HG03025 (cell line): ENCODE data around the gene PHF12.

Source experiments
- ATAC-seq: cut with Tn5 transposase; IDR thresholded peaks from one replicate; pipeline ENCODE4 v1.9.1; 2021; ENCODE audit warnings: mild to moderate bottlenecking, moderate library complexity; ENCODE audit not compliant: unreplicated experiment, low FRiP score

PHF12 gene

DNA sequence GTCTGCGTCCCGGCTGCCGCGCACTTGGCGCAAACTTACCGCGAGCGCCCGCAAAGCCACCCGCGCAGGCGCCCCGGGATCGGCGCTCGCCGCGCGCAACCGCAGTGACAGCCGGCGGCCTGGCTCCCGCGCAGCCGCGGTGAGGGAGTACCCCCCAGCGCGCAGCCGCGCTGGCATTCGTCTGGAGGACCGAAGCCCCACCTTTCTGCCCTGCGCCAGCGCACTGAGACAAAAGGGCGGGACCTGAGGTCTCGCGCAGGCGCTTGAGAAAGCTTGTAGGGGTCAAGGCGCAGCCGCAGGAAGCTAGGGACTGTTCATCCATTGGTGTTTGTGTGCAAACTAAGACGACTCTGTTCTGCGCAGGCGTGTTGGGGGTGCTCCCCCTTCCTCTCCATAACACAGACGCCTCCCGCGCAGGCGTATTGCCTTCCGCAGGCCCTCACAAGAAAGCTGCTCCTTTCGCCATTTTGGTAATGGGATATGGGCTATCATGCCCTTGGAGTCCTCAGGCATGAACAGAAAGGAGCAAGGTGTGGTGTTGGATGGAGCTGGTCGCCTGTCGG, at the start of gene PHF12:
Gene PHF12 (minus strand): TSS at position 91 of the 563 bp plus-strand sequence. CDS start 558 bp downstream, outside the sequence.
- peak; percentile 50 for ATAC-seq

DNA sequence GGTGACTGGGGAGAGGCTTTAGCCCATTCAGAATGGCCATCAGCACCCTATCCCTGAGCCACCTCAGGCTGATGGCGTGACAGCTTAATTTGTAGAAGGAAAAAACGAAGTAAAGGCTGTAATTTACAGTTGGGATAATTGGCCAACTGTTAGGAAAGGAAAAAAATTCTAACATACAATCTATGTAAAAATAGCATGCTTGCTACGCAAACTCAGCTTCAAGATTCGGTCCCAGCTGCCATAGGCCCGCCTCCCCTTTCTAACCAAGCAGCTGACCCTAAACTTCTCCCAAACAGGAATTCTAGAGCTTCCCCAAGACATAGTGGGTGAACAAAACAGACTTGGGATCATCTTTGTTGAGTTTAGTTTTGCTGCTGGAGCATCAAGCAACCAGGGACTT, 49.7 kb upstream of the PHF12 start:
- ATAC-seq, result no peak

DNA sequence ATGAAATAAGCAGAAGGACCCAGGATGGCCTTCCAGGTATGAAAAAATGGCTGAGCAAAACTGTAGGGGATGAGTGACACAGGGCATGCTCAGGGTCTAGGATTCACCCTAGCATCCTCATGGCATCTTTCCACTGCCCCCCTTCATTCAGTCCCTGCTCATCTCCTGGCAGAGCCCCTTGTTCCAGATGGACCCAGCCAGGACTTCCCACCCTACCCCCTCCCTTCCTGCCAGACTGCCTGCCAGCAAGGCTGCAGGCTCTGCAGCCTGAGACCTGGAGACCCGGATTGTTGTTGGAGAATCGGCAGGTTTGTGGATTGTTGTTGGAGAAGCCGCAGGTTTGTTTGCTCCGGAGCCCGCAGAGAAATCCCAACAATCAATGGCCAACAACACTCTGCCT, 47.9 kb upstream of the PHF12 start:
- no peak for ATAC-seq

DNA sequence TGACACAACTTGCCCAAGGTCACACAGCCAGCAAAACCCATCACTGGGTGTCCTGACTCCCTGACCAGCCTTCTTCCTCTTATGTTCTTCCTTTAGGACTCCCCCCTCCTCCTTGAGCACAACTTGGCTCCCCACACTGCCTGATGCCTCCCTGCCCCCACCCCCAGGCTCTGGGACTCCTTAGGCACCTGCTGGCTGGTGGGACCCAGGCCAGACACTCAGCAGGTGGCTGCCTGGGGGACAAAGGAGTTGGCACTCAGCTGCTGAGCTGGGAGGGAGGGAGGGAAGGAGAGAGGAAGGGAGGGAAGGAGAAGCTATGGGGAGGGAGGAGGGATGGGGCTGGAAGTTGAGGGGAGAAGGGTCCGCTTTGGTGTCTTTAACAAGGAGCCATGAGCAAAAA, 46.5 kb upstream of the PHF12 start:
- ATAC-seq, result no peak

DNA sequence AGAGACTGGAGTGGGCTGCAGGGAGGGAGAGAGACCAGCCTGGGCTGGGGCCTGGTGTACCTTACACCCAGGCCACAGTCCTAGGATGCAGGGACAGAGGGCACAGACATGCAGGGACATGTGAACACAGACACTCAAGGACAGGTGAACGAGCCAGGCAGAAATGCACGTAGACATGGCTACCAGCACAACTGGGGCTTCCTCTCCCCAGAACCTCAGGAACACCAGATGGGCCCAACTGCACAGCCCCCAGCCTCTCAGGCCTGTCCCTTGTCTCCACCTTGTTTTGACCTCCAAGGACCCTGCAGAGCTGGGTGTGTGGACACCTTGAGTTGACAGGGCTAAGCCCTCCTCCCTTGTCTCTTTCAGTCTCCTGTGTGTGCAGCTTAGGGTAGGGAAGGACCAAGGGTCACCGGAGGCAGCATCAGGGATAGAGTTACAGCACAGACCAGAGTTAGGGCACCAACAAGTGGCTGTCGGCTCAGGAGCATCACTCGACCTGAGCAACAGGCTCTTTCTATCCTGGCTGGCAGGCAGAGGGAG, 45.3 kb upstream of the PHF12 start:
- no peak for ATAC-seq

DNA sequence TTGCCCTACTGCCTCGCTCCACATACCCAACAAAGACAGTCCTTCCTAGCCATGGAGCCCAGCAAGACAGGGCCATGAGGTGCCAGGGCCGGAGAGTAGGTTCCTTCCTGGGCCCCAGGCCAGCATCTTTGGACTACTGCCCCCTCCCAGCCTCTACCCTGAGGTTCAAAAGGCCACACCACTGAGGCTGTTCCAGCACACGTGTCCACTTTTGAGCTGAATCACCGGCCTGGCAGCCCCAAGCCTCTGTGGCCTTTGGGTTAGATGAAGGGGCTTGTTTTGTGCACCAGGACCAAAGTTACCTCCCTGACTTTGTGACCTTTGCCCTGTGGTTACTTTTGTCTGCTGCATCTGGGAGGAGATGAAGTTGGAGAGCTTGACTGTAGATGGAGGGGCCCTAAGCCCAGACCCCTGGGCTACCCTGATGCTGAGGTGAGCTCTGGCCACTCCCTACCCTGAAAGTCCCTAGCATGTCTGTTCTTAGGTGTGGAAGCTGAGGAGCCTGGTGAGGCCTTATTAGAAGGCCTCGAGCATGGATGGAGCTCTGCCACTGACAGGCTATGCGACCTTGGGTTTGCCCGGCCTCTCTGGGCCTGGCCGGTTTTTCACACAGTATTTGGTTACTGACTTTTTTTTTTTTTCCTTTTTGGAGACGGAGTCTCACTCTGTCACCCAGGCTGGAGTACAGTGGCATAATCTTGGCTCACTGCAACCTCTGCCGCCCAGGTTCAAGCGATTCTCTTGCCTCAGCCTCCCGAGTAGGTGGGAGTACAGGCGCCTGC, 42.5 kb upstream of the PHF12 start:
- no peak for ATAC-seq

DNA sequence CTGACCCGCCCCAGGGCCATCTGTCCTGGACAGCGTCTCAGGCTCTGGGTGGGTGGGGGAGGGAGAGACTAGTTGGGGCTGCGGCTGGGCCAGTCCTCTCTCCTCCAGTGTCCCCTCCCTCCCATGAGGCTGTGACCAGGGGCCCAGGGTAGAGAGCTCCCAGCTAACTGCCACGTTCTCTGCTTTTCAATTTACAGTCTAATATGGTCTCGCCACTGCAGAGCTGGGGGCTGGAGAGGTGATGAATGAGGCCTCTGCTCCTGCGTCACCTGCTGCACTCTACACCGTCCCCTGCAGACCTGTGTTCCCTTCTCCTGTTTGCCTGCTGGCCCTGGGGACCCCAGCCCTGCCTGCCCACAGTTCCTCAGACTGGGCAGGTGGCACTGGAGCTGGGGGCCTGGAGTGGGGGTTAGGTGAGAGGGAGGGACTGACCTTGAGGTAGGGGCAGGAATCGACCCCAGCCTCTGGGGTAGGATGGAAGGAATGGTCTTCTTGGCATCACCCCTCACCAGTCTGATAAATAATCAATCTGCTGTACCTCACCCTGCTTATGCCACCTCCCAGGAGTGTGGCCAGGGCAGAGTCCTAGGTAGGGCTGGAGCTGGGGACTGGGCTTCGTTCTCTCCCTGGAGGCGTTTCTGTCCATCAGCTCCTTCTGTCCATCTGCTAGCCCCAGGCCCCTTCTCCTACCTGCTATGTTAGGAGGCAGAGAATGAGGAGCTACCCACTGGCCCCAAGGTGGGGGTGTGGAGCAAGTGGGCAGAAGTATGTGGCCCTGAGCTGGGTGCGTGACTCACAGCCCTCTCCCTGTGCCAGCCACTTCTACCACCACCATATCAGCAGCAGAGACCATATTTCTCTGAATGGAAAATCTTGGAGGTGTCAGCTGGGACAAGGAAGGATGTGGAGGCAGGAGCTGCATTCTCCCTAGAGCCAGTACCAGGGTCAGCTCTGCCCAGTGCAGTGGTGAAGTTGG, 41.6 kb upstream of the PHF12 start:
- no peak for ATAC-seq

DNA sequence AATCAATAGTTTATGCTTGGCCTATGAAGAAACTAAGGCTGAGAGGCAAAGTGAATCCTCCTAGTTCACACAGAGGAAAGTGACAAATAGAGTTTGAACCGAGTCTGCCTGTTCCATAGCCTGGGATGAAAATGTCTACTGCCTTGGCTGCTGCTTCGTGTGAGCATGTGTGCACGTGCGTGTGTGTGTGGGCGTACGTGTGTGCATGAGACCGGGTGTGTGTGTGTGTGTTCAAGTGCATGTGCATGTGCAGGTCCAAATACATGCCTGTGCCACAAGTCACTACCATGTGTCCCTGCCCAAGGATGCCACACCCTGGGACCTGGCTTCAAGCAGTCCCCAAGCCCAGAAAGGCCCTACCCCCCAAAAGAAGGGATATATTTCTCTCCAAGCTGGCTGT, 40.9 kb upstream of the PHF12 start:
- no peak for ATAC-seq

DNA sequence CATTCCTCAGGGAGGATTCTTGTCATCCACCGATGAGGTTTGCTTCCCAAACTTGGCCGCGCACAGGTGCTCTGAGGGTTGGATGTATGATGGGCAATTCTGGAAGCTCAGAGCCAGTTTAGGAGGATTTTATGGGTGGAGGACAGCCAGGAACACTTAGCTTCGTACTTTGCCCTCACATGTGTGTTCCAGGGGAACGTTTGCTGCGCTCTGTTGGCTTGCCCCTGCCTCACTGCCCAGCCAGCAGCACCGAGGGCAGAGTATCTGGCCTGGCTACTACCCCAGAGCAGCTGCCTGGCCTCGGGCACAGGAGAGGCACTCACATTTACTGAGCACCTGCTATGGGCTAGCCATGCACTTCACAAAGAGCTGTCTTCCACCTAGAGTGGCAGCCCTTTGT, 40.5 kb upstream of the PHF12 start:
- ATAC-seq, result no peak

DNA sequence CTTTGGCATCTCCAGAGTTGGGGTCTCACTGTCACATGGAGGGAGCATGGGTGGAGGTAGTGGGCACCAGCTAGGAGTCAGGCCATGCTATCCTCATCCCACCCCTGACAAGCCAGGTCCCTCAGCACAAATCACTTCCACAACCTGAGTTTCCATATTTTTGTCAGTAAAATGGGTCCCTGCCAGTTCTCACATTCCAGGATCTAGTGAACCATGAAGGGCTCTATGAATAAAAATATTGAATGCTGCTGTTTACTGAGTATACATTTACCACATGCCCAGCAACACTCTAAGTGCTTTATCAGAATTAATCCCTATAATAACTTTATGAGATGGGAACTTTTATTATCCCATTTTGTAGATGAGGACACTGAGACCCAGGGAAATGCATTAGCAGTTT, 37.7 kb upstream of the PHF12 start:
- ATAC-seq, result no peak

DNA sequence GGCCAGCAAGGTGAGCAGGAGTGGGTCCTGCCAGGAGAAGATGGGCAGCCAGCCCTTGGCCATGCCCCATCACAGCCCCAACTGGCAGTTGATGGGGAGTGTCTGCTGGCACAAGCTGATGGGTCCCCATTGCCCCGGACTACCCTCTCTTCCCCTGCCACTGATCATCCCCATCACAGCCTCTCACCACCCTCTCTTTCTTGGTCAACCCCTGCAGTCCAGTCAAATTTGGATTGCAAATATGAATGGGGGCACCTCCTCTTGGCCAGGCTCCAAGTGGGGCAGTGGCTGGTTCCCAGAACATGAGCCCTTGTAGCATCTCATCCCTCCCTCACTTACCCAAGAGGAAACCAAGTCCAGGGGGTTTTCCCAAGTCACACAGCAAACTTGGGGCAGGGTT, 37.2 kb upstream of the PHF12 start:
- no peak for ATAC-seq

DNA sequence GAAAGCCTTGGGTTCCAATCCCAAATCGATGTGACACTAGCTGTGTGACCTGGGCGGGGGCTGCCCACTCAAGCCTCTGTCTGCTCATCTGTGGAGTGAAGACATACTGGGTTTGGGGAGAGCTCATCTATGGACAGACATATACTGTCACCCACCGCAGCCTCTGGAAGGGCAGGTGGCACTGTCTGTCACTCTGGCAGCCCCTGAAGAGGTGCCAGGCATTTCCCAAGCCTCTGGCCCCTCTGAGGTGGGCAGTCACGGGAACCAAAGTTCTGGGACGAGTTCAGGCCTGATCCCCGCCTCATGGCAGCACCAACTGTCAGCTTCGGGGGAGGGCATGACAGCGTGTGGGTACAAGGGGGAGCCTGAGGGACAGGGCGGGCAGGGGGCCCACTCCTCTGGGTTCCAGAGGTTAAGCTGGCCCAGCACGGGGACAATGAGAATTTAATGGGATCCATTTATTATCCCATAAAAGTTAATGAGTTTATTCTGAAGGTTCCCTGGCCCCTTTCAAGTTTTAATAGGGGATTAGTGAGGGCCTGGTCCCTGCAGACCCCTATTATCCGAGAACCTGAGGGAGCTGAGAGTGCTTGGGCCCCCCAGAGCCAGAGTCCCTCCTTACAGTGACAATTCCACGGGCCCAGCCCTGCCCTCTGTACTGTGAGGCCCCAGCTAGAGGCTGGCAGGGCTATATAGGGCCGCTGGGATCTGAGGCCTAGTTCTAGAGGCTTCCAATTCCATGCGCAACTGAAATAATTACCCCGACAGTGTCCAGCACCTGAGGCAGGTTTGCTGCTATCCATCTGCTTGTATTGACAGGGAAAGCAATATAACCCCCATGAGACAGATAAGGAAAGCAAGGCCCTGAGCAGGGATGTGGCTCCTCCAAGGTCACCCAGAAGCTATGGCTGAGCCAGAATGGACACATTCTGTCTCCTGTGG, 35.7 kb upstream of the PHF12 start:
- ATAC-seq, result no peak

DNA sequence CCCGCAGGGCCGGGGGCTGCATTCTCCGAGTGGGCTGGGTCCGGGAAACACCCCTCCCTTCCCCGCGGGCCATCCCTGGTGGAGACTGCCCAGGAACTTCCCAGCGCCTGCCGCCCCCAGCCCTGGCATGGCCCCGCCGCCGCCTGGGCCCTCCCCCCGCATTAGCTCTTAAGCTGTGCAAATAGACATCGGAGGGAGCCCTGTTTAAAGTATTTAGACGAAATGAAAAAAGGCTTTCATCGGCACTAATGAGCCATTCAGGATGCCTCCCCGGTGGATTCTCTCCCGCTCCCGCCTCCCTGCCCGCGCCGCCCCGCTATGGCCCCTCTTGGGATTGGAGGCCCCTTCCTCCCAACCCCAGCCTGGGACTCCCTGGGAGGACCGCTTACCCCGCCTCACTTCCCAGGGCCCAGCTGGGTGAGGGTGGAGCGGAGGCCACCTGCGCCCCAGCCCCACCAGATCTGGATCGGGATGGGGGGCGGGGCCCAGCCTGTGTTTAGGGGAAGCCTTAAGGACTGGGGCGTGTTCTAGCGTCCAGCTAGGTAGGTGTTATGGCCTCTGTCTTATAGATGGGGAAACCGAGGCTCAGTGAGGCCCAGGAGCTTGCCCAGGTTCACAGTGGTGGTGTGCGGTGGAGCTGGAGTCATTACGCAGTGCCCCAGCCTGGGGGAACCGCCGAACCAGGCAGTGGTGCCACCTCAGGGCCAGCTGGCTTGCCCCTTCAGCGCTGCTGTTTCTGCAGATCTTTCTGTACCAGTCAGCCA, 34.8 kb upstream of the PHF12 start:
- no peak for ATAC-seq

DNA sequence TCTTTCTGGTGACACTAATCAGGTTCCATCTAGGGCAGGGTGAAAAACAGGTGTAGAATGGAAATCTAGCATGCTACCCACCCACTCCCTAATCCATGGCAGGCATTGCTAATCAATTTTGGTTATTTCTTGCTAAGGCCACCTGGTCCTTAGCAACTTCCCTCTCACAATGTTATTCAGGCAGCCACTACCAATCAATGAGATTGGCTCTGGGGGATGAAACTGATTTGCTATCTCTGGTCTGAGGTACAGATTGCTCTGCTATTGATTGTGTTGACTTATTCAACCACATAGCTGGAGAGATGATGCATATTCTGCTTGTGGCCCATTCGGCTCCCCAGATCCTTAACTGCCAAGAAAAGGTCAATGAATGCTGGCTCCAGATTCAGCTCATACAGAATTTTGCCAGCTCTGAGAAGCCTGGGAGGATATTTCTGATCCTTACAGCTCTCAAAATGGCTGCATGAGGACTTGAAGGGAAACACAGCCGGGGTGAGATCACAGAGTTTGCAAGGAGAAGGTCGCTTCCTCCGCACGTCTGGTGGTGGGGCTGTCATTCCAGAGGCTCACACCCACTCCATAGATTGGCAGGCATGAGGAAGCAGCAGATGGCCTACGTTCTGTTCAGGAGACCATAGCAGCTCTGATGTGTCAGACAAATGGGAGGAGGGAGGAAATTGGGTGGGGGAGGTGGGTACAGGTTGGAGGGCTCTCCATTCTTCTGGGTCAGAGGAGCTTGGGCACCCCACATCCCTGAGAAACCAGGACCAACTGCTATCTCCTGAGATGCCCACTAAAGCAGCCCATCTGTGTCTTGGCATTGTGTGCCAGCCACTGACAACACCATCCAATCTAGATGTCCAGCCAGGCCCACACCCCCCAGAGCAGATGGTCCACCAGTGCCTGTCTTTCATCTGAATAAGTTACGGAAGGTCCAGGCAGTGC, 32.2 kb upstream of the PHF12 start:
- no peak for ATAC-seq

DNA sequence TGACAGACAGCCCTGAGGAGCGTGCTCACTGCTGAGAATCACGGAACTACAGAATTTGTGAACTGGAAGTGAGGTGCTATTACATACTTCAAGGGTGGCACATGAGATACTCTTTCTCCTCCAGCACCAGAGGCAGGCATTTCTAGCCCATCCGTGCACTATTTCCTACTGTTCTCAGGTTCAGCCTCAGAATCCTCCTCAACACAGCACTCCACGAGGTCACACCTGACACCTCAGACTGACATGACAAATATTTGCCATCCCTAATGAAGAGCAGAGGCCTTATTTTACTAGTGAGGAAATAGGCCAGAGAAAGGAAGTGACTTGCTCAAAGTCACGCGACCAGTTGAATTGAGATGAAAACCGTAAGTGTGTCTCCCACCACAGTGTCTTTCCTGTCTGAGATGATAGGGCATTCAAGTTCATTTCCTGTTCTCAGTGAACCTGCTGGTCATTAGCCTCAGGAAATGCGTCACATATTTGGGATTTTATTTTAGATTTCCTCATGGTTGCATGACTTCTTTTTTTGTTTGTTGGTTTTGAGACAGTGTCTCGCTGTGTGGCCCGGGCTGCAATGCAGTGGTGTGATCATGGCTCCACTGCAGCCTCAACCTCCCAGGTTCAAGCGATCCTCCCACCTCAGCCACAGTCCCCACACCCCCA, 30.9 kb upstream of the PHF12 start:
- ATAC-seq, result no peak

DNA sequence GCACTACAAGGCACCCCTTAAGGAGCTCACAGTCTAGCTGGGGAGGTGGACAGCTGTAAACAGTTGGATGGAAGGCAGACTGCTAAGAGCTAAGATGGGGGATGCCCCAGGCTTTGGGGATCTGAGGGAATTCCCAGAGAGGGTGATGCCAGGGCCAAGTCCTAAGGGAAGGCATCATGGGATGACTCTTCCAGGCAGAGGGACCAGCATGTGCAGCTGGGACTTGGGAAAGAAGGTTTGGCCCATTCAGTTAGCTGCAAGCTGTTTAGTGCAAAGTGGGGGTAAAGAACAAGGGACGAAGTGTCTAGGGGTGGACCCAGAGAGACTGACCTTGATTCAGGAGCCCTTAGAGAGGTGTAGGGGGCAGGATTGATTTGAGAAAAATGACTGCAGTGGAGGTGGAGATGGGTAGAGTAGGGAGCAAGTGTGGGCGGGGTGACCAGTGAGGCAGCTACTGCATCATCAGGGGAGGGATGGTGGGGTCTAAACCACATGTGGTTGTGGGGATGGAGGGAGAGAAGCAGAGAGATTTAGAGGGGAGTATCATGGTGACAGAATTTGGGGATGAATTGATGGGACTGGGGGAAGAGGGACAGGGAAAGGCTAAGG, 27.1 kb upstream of the PHF12 start:
- ATAC-seq, result no peak
